ENCODE results near the gene LYSET. TPM values are rescaled to one million over a fixed set of nuclear protein-coding genes. Genes with fewer than 3 reads are reported as not detected.
"Not testable (repeated sequence)": the region's sequence is repeated elsewhere in the genome, so short reads cannot be mapped to it uniquely, and the experiment has no call there.

The LYSET gene
- total and polyA plus RNA-seq, 2 donors from 2014 or later = 25.6 to 34.9 TPM

DNA sequence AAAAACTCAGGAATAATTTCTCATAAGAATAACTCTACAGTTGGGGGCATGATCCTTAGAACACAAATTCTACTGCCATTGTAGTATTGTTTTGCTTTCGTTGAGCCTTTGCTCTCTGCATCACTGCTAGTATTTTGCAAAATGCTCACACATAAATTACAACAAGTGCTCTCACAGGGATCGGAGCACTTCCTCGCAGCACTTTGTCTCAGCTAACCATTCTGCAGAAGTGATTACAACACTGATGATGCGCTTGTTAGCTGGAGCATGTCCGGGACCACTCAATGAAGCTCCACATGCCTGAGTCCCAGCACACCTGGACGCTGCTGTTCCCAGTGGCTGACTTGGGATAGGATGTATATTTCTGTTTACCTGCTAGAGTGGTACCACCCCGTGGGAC is 32.0 kb upstream of the LYSET start:
- peak in 1 of 5 donors; percentile 2 for DNase-seq
- Histone ChIP-seq H3K27ac (ENCODE audit: low read depth in 2 of 2, low read length in 2 of 2) (no peak overlapping the region), H3K36me3 (ENCODE audit: control insufficient read depth in 2 of 3, insufficient read depth in 3 of 3, low read length in 3 of 3) (no peaks in the 10 kb centered on the region), H3K27me3 (ENCODE audit: control insufficient read depth, insufficient read depth, low read length) (no peaks in the 10 kb centered on the region), H3K9me3 (ENCODE audit: control insufficient read depth in 2 of 3, insufficient read depth in 1 of 3, low read length in 3 of 3) (no peaks in the 10 kb centered on the region), H3K4me1 (ENCODE audit: control insufficient read depth in 2 of 3, insufficient read depth in 2 of 3, low read depth in 1 of 3, low read length in 3 of 3) (peaks cover 0 to 10% (median 8%) of the 10 kb centered on the region in 3 donors), H3K9ac (ENCODE audit: low read length in 3 of 3) (no peak overlapping the region), H3K4me3 (ENCODE audit: low read length in 3 of 3) (no peak overlapping the region)
- FAIRE-seq = no peak
- TF ChIP-seq, protein P1, sequence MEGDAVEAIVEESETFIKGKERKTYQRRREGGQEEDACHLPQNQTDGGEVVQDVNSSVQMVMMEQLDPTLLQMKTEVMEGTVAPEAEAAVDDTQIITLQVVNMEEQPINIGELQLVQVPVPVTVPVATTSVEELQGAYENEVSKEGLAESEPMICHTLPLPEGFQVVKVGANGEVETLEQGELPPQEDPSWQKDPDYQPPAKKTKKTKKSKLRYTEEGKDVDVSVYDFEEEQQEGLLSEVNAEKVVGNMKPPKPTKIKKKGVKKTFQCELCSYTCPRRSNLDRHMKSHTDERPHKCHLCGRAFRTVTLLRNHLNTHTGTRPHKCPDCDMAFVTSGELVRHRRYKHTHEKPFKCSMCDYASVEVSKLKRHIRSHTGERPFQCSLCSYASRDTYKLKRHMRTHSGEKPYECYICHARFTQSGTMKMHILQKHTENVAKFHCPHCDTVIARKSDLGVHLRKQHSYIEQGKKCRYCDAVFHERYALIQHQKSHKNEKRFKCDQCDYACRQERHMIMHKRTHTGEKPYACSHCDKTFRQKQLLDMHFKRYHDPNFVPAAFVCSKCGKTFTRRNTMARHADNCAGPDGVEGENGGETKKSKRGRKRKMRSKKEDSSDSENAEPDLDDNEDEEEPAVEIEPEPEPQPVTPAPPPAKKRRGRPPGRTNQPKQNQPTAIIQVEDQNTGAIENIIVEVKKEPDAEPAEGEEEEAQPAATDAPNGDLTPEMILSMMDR (IDR thresholded peaks at IDR 0.05; ENCODE audit: borderline replicate concordance, extremely low read depth, insufficient read depth) = no peak
- intact Hi-C loops (cut with DNase I) = no loop called here

GRCh38 chr14:93155667-93156066 is 29.4 kb upstream of the LYSET start:
- TF ChIP-seq, protein P1 (IDR thresholded peaks at IDR 0.05; ENCODE audit: borderline replicate concordance, extremely low read depth, insufficient read depth) = no peak
- Histone ChIP-seq H3K36me3 (ENCODE audit: control insufficient read depth in 2 of 3, insufficient read depth in 3 of 3, low read length in 3 of 3) (no peaks in the 10 kb centered on the region), H3K27ac (ENCODE audit: low read depth in 2 of 2, low read length in 2 of 2) (no peak overlapping the region), H3K4me1 (ENCODE audit: control insufficient read depth in 2 of 3, insufficient read depth in 2 of 3, low read depth in 1 of 3, low read length in 3 of 3) (peaks cover 0 to 5% (median 5%) of the 10 kb centered on the region in 3 donors), H3K9me3 (ENCODE audit: control insufficient read depth in 2 of 3, insufficient read depth in 1 of 3, low read length in 3 of 3) (no peaks in the 10 kb centered on the region), H3K4me3 (ENCODE audit: low read length in 3 of 3) (no peak overlapping the region), H3K9ac (ENCODE audit: low read length in 3 of 3) (no peak overlapping the region), H3K27me3 (ENCODE audit: control insufficient read depth, insufficient read depth, low read length) (no peaks in the 10 kb centered on the region)
- no peak for FAIRE-seq
- no peak for DNase-seq
- intact Hi-C loops (cut with DNase I) = no loop called here

DNA sequence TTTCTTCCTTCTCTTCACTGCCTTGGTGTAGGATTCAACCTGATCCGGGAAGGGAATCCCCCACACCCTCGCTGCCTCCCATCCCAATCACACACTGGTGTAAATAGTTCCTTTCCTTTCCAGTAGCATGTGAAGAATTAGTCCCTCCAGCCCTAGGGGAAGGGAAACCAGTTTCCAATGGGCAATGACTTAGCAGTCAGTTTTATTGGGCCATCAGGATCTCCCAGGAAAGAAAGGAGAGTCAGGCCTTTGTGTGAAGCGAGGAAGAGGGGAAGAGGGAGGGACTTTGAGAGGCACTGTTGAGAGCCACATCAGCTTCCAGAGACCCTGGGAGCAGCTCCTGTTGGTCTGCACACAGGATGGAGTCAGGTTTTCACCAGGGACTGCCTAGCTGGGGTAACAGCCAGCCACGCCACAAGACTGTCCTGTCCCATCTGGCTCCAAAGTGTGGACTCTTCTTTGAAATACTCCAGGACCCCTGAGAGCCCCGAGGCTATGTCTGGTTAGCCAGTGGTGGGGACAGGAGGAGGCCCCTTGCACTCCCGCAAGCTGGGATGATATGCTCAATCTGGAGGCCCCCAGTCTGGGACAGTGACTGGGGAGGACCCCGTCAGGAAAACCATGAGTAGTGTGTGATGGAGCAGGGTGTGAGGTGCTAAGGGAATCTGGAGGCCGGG is 28.3 kb upstream of the LYSET start:
- TF ChIP-seq, protein P1 (IDR thresholded peaks at IDR 0.05; ENCODE audit: borderline replicate concordance, extremely low read depth, insufficient read depth) = no peak
- DNase-seq = peak in 1 of 5 donors; percentile 50
- Histone ChIP-seq H3K27me3 (ENCODE audit: control insufficient read depth, insufficient read depth, low read length) (no peaks in the 10 kb centered on the region), H3K9ac (ENCODE audit: low read length in 3 of 3) (no peak overlapping the region), H3K4me3 (ENCODE audit: low read length in 3 of 3) (no peak overlapping the region), H3K9me3 (ENCODE audit: control insufficient read depth in 2 of 3, insufficient read depth in 1 of 3, low read length in 3 of 3) (no peaks in the 10 kb centered on the region), H3K27ac (ENCODE audit: low read depth in 2 of 2, low read length in 2 of 2) (no peak overlapping the region), H3K4me1 (ENCODE audit: control insufficient read depth in 2 of 3, insufficient read depth in 2 of 3, low read depth in 1 of 3, low read length in 3 of 3) (no peaks in the 10 kb centered on the region), H3K36me3 (ENCODE audit: control insufficient read depth in 2 of 3, insufficient read depth in 3 of 3, low read length in 3 of 3) (no peaks in the 10 kb centered on the region)
- no peak for FAIRE-seq
- intact Hi-C loops (cut with DNase I) = no loop called here

DNA sequence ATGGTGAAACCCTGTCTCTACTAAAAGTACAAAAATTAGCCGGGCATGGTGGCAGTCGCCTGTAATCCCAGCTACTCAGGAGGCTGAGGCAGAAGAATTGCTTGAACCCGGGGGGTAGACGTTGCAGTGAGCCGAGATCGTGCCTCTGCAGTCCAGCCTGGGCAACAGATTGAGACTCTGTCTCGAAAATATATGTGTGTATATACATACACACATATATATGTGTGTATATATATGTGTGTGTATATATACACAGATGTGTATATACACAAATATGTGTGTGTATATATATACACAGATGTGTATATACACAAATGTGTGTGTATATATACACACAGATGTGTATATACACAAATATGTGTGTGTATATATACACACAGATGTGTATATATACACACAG is 26.8 kb upstream of the LYSET start:
- H3K27ac ChIP-seq (ENCODE audit: low read depth in 2 of 2, low read length in 2 of 2); intact Hi-C loops (cut with DNase I); FAIRE-seq; H3K4me1 ChIP-seq (ENCODE audit: control insufficient read depth in 2 of 3, insufficient read depth in 2 of 3, low read depth in 1 of 3, low read length in 3 of 3); H3K9me3 ChIP-seq (ENCODE audit: control insufficient read depth in 2 of 3, insufficient read depth in 1 of 3, low read length in 3 of 3); H3K9ac ChIP-seq (ENCODE audit: low read length in 3 of 3); H3K36me3 ChIP-seq (ENCODE audit: control insufficient read depth in 2 of 3, insufficient read depth in 3 of 3, low read length in 3 of 3); H3K27me3 ChIP-seq (ENCODE audit: control insufficient read depth, insufficient read depth, low read length); H3K4me3 ChIP-seq (ENCODE audit: low read length in 3 of 3): not testable (repeated sequence)
- DNase-seq = peak in 1 of 5 donors; percentile 2

DNA sequence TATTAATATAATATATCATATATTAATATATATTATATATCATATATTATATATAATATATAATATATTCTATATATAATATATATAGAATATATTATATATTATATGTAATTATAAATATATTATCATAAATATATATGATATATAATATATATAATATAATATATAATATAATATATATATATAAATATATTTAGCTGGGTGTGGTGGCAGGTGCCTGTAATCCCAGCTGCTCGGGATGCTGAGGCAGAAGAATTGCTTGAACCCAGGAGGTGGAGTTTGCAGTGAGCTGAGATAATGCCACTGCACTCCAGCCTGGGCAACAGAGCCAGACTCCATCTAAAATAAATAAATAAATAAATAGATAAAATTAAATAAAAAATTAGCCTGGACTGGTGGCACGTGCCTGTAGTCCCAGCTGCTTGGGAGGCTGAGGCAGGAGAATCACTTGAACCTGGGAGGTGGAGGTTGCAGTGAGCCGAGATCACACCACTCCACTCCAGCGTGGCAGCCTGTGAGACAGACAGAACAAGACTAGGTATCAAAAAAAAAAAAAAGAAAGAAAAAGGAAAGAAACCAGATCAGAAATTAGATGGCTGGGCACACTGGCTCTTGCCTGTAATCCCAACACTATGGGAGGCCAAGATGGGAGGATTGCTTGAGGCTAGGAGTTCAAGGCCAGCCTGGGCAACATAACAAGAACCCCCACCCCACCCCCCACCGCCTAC is 25.3 kb upstream of the LYSET start:
- H3K36me3 ChIP-seq (ENCODE audit: control insufficient read depth in 2 of 3, insufficient read depth in 3 of 3, low read length in 3 of 3); H3K9ac ChIP-seq (ENCODE audit: low read length in 3 of 3); intact Hi-C loops (cut with DNase I); H3K4me1 ChIP-seq (ENCODE audit: control insufficient read depth in 2 of 3, insufficient read depth in 2 of 3, low read depth in 1 of 3, low read length in 3 of 3); H3K27ac ChIP-seq (ENCODE audit: low read depth in 2 of 2, low read length in 2 of 2); FAIRE-seq; H3K4me3 ChIP-seq (ENCODE audit: low read length in 3 of 3); DNase-seq; H3K27me3 ChIP-seq (ENCODE audit: control insufficient read depth, insufficient read depth, low read length); H3K9me3 ChIP-seq (ENCODE audit: control insufficient read depth in 2 of 3, insufficient read depth in 1 of 3, low read length in 3 of 3): not testable (repeated sequence)
